HG03521 (cell line): ENCODE measurements around the gene MAP2K6.
"Not testable (repeated sequence)": the region's sequence is repeated elsewhere in the genome, so short reads cannot be mapped to it uniquely, and the experiment has no call there.

Experiments
- ATAC-seq: cut with Tn5 transposase; IDR thresholded peaks from one replicate; pipeline ENCODE4 v1.9.1; 2021; ENCODE audit warnings: mild to moderate bottlenecking, moderate library complexity; ENCODE audit not compliant: unreplicated experiment

MAP2K6 gene

DNA sequence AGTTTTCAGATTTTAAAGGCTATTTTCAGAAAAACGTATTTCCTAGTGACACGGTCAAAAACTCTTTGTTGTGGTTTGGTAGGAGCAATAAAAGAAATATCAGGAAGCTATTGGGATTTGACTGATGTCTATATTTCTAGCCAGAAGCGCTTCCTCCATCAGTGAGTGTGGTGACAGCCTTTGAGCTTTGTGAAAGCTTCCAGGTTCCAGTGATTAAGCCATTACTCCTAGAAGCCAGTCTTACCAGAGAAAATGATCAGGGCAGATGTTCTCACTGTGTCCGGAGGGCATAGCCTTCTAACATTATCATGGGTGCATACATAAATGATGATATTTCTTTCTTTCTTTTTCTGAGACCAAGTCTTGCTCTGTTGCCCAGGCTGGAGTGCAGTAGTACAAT is 39.6 kb downstream of the MAP2K6 start:
- ATAC-seq: no peak

DNA sequence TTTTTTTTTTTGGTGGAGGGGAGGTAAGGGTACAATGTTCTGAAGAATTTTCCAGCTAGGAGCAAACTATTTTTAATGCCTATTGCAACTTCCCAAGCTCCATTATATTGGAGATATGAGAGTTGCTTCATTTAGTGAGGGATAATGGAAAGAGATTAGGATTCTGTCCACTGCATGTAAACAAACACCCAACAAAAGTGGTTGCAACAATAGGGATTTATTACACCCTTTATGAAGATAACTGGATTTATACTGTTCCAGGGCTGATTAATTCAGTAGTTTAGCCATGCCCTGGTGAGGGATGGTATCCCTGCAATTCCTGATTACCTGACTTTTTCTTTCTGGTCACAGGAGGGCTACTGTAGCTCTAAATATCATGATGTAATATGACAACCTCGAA is 40.5 kb downstream of the MAP2K6 start:
- ATAC-seq: no peak

DNA sequence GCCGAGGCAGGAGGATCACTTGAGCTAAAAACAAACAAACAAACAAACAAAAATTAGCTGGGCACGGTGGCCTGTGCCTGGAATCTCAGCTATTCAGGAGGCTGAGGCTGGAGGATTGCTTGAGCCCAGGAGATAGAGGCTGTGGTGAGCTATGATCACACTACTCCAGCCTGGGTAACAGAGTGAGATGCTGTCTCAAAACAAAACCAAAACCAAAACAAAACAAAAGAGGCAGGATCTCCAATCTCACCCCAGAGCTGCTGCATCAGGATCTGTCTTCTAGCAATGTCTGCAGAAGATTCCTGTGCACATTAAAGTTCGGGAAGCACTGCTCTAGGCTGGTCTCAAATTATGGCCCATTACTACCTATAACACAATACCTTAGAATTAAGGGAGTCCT is 43.1 kb downstream of the MAP2K6 start:
- no peak for ATAC-seq

DNA sequence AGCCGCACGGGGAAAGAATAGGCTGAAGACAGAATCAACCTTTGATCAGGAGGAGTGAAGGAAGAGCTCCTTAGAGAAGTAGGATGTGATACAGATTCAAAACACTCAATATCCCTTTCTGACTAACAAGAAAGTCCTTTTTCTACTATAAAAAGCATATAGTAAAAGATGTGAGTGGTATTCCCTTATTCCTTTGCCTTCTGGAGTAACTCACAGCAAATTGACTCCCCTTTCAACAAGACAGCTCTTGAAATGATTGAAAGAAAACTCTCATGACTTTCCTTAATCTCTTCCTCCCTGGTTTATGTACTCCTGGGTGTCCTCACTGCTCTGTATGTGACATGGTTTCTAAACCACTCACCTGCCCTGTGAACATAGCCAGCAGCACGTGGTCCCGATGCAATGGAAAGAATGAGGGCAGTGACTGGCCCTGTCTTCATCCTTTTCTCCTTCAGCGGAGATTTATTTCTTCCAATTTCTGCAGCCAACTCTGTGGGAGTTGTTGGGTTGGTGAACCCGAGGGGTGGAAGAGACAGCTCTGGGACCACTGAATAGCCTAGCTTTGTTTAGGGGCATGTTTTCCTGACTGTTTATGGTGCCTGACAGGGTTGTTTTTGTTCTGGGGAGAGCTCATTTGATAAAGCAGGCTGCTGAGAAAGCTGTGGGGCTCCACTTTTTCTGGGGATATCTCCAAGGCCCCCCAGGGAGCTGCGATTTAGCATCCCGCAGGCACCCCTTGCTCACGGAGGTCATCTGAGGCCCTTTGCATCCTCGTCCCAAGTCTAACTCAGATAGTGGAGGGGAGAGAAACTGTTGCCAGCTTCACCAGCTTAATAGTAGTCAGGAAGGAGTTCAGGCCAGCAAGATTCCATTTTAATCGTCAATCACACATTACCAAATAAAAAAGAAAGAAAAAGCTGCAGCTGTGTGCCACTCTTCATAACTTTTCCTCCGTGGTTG is 46.7 kb downstream of the MAP2K6 start:
- ATAC-seq: no peak

DNA sequence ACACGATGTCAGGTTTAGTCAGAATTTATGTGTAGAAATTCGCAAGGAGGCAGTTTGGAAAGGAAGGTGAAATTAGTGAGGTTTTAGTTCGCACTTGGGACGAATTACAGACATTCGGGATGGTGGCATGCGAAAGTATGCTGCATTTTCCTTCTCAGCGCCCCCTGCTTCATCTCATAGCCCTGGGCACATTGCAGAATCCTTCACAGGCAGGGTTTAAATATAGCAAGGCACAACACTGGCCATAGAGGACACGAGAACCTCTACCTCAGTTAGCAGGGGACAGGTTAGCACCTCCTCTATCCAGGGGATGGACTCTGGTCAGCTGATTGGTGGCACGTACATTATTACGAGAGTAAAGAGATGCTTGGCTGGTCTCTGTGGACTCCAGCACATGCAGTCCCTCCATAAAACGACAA is 47.5 kb downstream of the MAP2K6 start:
- ATAC-seq: no peak

DNA sequence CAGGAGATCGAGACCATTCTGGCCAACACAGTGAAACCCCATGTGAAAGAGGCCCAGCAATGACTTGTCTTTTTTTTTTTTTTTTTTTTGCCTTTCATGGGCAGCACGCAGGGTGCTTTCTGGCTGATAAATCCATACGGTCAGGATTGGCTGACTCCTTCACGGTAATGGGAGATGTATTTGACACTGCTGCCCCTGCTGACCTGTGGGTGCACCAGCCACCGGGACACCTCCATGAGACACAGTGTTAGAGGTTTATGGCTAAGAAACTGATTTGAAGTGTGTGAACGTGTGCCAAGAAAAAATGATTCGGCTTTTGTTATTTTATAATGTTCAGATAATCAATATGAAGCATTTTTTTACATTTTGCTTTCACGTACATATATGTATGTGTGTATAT is 48.4 kb downstream of the MAP2K6 start:
- no peak for ATAC-seq

DNA sequence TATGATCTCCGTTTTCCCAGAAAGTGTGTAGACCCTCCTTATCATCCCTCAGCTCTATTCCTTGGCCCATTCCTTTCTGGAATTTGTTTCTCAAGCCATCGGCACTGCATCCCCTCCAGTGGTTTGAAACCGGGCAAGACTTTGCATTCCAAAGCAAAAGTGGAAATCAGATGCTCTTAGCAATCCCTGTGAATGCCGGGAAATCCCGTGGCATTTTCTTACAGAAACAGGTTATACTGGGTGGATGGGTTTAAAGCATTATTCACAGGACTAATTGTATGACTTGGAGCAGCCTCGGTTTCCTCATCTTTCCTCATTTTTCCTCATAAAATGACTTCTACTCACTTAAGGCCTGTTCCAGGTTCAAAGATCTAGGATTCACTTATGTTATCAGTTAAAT is 52.0 kb downstream of the MAP2K6 start:
- ATAC-seq: no peak

DNA sequence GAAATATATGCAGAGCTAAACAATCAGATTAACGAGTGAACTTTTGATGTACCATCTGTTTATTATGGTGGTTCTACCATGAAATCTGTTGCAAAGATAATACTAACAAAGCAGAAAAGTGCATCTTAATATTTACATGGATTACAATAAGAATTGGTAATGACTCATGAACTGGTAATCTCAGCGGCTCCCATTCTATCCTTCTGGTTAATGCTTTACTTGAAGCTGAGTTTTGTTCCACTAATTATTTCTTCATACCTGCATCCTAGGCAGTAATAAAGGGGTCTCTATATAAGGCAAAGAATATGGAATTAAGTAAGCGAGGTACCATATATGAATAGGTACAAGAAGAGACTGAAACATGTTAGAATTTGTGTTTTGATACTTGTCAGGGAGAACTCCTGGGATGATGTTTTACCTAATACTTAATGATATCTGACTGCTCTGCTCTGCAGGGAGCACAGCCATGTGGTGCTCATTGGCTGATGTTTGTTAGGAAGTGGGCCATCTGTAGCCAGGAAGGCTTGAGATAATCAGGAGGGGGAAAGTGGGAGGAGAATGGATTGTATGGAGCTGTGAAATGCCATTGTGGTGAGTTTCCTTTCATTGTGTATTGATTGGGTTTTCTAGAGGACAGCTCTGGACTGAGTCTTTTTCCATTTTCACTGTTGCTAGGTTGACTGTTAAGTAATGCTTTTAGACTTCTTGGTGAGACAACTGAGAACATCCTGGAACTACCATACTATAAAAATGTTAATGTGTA is 52.6 kb downstream of the MAP2K6 start:
- no peak for ATAC-seq

DNA sequence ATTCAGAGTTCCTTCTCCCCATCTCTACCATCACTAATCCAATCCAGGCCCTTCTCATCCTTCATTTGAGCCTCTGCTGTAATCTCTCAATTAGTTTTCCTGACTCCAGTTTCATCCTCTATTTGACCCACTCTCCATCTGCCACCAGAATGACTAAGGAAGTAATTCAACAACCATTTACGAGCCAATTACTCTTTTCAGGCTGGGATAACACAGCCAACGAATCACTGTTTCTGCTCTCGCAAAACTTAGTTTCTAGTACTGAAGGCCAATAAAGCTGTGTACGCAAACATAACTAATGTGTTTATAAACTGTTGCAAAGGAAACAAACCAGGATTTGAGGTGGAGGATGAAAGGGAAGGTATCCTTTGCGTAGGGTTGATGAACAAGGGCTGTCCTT is 53.7 kb downstream of the MAP2K6 start:
- ATAC-seq: no peak

DNA sequence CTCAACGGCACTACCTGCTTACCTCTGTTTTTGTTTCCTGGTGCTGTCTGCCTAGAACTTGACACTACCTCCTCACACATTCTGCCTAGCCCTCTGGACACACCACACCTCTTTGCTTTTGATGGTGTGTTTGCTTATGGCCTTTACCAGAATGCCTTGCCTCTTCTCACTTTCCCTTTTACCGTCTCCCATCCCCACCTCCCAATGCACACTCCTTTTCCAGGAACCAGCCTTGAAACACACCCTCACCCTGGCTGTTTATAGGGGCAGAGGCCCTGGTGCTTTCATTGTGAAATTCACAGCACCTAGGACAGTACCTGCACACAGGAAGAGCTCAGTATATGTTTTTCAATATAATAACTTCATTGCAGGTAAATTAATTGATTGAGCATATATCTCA is 56.2 kb downstream of the MAP2K6 start:
- ATAC-seq: no peak

DNA sequence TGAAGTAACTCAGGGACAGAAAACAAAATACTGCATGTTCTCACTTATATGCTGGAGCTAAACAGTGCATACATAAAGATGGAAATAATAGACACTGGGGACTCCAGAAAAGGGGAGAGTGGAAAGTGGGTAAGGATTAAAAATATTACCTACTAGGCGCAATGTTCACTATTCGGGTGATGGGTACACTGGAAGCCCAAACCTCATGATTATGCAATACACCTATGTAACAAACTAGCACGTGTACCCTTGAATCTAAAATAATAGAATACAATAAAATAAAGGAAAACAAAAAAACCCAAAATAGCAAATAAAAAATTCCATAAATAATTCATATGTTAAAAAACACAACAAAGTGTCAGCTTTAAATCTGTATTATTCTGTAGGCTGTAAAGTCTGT is 56.9 kb downstream of the MAP2K6 start:
- no peak for ATAC-seq

DNA sequence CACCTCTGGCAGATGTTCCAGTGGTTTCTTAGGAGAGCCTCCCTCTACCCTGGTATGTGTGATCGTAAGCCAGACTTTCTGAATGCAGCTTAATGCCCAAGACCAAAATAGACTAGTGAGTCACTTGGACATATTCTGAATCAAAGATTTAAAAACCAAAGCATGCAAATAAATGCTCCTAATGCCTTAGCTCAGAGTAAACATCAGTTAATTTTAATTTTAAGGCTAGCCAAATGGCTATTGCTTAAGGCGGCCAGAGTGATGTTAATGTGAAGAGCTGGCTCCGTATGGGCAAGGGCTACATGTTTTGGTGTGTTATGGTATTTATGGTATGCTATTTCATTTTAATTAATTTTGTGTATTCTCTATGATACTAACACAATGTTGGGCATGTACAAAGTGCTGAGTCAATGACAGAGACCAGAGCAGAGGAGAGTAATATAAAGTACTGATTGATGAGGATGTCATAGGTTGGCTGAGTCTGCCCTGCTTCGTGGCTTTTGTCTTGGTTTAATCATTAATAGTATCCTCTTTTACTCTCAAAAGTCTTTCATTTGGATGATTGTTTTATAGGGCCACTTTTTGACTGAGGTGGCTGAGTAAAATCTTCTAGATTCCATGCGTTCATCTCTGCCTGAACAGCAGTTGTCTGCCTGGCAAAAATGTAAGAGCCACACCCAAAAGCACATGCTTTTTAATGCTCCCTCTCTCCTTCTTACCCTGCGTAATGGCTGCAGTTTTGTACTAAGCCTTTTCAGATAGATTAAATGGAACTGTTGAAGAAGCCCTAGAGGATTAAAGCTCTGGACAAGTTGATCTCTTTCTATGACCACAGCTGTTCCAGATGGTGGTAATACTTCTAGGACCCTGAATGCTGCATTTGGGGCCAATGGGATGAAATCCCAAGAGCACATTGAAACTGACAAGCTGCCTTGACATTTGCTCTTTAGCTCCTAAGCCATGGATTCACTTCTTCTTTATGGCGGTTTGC is 59.6 kb downstream of the MAP2K6 start:
- ATAC-seq: no peak

DNA sequence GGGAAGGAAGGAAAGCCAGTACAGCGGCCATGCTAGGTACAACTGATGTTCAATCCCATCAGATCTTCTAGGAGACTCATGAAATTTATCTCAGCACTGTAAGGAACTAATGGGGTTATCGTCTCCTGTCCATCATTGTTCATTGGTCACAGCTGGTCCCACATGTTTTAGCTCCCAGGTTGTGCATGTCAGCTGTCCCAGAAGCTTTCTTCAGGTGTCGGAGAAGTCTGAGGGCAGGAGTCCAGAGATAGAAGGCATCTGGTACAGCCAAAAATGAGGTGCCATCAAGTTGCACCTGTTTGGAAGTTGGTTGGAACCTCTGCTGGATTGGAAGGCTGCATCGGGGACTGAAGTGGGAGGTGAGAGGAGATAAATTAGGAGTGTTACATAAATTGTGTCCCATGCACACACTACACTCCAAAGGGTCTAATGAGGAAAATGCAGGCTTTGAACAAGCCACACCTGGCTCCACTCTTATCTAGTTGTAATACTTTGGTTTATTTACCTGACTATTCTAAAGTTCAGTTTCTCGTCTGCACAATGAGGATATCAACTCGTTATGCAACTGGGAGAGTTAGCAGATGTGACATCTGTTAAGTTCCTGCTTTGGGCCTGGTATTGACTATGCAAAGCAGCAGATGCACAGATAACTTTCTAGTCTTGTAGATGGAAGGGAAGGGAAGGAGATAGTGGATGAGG is 62.9 kb downstream of the MAP2K6 start:
- no peak for ATAC-seq

DNA sequence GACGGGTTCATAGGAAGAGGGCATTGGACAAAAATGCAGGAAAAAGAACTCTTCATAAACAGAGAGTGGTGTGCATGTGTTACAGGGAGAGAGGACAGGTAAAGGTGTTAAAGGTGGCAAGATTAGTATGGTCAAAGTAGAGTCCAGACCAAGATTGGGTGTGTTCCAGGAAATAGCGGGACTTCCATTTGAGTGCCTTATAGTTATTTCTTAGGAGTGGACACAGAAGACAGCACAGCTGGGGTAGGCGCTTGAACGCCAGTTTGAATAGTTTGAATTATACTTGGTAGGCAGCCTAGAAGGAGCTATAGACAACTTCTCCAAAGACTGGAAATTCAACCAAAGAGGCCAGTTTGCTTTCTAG is 63.4 kb downstream of the MAP2K6 start:
- no peak for ATAC-seq

DNA sequence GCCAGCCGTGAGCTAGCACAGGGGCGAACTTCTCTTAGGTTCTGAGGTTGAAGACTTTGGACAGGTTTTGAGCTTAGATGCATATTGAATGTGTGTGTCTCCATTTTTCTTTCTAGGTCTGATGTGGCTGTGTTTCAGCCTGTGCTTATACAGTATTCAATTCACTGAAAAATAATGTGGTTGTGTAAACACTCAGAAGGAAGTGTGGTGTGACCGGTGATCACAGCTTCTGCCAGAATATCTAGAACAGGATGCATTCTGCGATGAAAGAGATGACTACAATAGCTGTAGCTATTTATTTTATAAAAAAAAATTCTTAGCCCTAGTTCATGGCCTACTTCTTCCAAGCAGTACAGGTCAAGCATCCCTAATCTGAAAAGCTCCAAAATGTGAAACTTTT is 64.4 kb downstream of the MAP2K6 start:
- ATAC-seq: no peak

DNA sequence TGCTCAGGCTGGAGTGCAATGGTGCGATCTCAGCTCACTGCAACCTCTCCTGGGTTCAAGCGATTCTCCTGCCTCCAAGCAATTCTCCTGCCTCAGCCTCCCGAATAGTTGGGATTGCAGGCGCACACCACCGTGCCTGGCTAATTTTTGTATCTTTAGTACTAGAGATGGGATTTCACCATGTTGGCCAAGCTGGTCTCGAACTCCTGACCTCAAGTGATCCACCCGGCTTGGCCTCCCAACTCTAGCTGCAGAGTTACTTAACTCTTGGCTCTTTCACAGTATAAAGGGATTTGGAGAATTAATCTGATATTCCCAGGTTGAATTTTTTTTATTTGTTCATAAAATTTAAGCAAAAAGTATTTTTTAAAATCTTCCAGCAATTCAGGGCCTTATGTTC is 65.3 kb downstream of the MAP2K6 start:
- not testable (repeated sequence) for ATAC-seq

DNA sequence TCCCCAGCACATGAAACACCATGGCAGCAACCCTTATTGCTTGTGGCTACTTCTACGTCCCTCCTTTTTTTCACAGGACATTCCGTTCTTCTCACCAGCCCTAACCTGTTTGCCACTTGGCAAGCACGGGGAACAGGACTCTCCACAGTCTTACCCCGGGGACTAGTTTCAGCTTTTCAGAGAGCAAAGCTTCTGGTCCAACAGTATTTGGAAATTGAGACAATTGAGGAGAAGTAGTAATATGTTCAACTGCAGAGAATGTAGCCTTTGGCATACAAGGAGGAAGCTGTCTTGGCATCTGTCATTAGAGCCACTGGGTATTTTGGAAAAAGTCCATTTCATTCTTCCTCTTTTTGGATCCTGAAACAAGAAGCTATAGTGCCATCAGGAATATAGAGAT is 65.7 kb downstream of the MAP2K6 start:
- no peak for ATAC-seq

DNA sequence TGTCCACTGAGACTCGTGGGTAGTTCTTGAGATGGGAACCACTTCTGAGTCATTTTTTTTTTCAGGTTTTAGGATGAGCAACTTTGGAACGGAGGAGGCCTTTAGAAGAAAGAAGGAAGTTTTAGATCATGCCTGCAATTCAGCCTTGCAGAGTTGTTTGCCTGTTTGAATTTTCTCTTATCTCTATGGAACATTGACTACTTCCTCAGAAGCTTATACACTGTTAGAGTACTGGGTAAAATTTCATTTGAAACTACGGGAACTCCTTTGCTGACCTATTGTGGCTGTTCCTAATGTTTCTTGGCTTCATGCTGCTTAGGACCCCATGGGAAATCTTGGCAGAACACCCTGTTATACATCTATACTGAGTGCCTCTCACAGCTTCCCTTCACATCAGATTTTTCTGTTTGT is 70.8 kb downstream of the MAP2K6 start:
- ATAC-seq: no peak

DNA sequence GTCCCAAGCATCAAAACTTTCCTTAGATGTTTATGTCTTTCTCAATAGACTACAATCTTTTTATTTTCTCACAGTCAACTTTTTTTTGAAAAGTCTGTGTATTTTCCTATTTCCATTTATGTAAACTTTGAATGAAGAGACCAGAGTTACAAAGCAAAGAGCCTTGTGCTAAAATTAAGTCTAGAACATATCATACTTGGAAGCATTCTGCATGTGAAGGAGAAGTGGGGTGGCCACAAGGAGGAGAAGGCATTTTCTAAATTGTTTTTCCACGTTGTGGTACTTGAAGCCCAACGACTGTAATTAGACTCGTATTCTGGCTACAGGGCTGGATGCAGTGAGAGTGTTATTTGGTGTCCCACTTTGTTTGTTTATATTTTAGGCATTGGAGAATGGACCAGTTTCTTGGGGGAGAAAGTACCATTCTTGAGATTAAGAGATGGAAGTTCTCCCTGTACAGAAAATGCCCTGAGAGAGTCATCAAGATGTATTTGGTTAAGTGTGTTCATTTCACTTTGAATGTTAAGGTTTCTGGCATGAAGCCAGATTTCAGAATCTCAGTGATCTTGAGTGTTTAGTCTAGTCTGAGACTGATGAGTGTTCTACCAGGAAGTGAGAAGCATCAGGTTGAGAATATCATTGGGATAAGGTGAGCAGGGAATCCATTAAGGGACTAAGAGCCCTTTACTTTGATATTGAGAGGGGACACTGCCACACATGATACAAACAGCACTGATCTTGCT is 71.6 kb downstream of the MAP2K6 start:
- no peak for ATAC-seq
